HCT116 (cell line): ENCODE data around the gene ADRA2A.

Experiments
- CEBPB ChIP-seq: IDR thresholded peaks from 2 replicates; pipeline ENCODE4 v1.6.1; 2012; ENCODE audit warnings: low read depth
- CTCF ChIP-seq, 3 experiments: fragments of 200-600 bp in 1 of 3; sonication (generic) in 1 of 3; IDR thresholded peaks in 2 of 3; conservative IDR thresholded peaks in 1 of 3; 2 replicates each; pipeline ENCODE4 v1.5.1; 2012 to 2017; ENCODE audit warnings: low read depth in 2 of 3, low read length in 2 of 3, antibody characterized with exemption in 1 of 3, borderline replicate concordance in 1 of 3, control low read depth in 1 of 3, mild to moderate bottlenecking in 1 of 3, mixed read lengths in 1 of 3, mixed run types in 1 of 3, moderate library complexity in 1 of 3; ENCODE audit not compliant: insufficient read depth in 1 of 3
- MAX ChIP-seq: IDR thresholded peaks from 2 replicates; pipeline ENCODE4 v1.6.1; 2012
- POLR2A ChIP-seq: IDR thresholded peaks from 2 replicates; pipeline ENCODE4 v1.7.0; 2011; ENCODE audit warnings: borderline replicate concordance; ENCODE audit not compliant: insufficient read depth, insufficient read length; ENCODE audit errors: extremely low read depth
- POLR2AphosphoS5 ChIP-seq: IDR thresholded peaks from 2 replicates; pipeline ENCODE4 v1.6.1; 2011; ENCODE audit warnings: mild to moderate bottlenecking, low read depth, low read length, moderate library complexity
- SRF ChIP-seq: IDR thresholded peaks from 2 replicates; pipeline ENCODE4 v1.6.1; 2012; ENCODE audit warnings: low read depth
- ZFX ChIP-seq: fragments of 450-650 bp; IDR thresholded peaks from 2 replicates; pipeline ENCODE4 v1.6.1; 2017
- TF ChIP-seq, protein P1 (sequence below): IDR thresholded peaks from 2 replicates; pipeline ENCODE4 v1.6.1; 2012; ENCODE audit warnings: low read depth
- TF ChIP-seq, protein P2 (sequence below): IDR thresholded peaks from 2 replicates; pipeline ENCODE4 v1.6.1; 2011; ENCODE audit warnings: mild to moderate bottlenecking, low read length, moderate library complexity; ENCODE audit not compliant: insufficient replicate concordance; ENCODE audit errors: extremely low read depth
- TF ChIP-seq, protein P3 (sequence below): IDR thresholded peaks from 2 replicates; pipeline ENCODE4 v1.6.1; 2012

DNA sequence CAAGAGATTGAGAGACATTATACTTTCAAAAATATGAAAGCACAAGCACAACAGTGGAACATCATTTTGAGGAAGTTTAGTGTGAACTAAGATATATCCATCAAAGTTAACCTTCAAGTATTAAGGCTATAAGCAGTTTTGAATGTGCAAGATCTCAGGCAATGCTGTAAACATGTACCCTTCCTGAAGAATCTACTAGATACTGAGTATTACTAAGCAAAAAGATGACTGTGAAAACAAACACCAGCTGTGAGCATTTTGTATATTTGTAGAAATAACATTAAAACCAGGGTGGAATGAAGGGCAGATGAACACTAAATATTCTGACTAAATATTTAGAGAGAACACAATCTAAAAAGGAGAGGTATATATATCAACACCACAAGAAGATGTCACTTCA, 41.3 kb upstream of the ADRA2A start:
- TF ChIP-seq CTCF (IDR thresholded peaks at IDR 0.05 in 2 of 3, conservative IDR thresholded peaks at IDR 0.05 in 1 of 3; ENCODE audit: borderline replicate concordance in 1 of 3, insufficient read depth in 1 of 3, low read depth in 2 of 3, low read length in 2 of 3) (no peak), MAX (no peak), POLR2A (no peak), ZFX (no peak), POLR2AphosphoS5 (no peak), CEBPB (no peak), SRF (no peak)
- TF ChIP-seq, protein P1, sequence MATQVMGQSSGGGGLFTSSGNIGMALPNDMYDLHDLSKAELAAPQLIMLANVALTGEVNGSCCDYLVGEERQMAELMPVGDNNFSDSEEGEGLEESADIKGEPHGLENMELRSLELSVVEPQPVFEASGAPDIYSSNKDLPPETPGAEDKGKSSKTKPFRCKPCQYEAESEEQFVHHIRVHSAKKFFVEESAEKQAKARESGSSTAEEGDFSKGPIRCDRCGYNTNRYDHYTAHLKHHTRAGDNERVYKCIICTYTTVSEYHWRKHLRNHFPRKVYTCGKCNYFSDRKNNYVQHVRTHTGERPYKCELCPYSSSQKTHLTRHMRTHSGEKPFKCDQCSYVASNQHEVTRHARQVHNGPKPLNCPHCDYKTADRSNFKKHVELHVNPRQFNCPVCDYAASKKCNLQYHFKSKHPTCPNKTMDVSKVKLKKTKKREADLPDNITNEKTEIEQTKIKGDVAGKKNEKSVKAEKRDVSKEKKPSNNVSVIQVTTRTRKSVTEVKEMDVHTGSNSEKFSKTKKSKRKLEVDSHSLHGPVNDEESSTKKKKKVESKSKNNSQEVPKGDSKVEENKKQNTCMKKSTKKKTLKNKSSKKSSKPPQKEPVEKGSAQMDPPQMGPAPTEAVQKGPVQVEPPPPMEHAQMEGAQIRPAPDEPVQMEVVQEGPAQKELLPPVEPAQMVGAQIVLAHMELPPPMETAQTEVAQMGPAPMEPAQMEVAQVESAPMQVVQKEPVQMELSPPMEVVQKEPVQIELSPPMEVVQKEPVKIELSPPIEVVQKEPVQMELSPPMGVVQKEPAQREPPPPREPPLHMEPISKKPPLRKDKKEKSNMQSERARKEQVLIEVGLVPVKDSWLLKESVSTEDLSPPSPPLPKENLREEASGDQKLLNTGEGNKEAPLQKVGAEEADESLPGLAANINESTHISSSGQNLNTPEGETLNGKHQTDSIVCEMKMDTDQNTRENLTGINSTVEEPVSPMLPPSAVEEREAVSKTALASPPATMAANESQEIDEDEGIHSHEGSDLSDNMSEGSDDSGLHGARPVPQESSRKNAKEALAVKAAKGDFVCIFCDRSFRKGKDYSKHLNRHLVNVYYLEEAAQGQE = no peak
- TF ChIP-seq, protein P2, sequence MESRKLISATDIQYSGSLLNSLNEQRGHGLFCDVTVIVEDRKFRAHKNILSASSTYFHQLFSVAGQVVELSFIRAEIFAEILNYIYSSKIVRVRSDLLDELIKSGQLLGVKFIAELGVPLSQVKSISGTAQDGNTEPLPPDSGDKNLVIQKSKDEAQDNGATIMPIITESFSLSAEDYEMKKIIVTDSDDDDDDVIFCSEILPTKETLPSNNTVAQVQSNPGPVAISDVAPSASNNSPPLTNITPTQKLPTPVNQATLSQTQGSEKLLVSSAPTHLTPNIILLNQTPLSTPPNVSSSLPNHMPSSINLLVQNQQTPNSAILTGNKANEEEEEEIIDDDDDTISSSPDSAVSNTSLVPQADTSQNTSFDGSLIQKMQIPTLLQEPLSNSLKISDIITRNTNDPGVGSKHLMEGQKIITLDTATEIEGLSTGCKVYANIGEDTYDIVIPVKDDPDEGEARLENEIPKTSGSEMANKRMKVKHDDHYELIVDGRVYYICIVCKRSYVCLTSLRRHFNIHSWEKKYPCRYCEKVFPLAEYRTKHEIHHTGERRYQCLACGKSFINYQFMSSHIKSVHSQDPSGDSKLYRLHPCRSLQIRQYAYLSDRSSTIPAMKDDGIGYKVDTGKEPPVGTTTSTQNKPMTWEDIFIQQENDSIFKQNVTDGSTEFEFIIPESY = no peak
- TF ChIP-seq, protein P3, sequence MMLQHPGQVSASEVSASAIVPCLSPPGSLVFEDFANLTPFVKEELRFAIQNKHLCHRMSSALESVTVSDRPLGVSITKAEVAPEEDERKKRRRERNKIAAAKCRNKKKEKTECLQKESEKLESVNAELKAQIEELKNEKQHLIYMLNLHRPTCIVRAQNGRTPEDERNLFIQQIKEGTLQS = no peak
